ENCODE measurements around the gene LRRC15. TPM values are rescaled to one million over a fixed set of nuclear protein-coding genes. Genes with fewer than 3 reads are reported as not detected.

Gene LRRC15
- total and polyA plus RNA-seq, 2 donors = 0.33 to 0.55 TPM

GRCh38 chr3:194306771-194307640, 62.5 kb downstream of the LRRC15 start:
- Histone ChIP-seq H3K36me3 (ENCODE audit: control insufficient read depth in 2 of 2, insufficient read depth in 2 of 2, low read length in 1 of 2) (no peaks in the 10 kb centered on the region), H3K27me3 (ENCODE audit: control insufficient read depth in 2 of 2, insufficient read depth in 1 of 2, low read length in 1 of 2) (peaks cover 17 to 71% of the 10 kb centered on the region in 2 donors), H3K4me1 (ENCODE audit: control insufficient read depth in 2 of 2, insufficient read depth in 2 of 2, low read length in 2 of 2) (peaks cover 27 to 69% of the 10 kb centered on the region in 2 donors), H3K4me3 (ENCODE audit: low read length in 2 of 2) (no peak overlapping the region), H3K27ac (ENCODE audit: low read depth in 1 of 2, low read length in 1 of 2) (peak overlapping the region in 1 of 2 donors; percentile 73), H3K9me3 (ENCODE audit: control insufficient read depth in 2 of 2, insufficient read depth in 1 of 2, low read length in 1 of 2) (peaks cover 2 to 15% of the 10 kb centered on the region in 2 donors)
- peak in 1 of 9 donors; percentile 48 for DNase-seq (ENCODE audit: low read depth in 6 of 9, low spot score in 9 of 9)
- 2% methylated on average over 13 of the region's 13 CpGs for whole genome bisulfite sequencing

GRCh38 chr3:194306109-194306686, 63.3 kb downstream of the LRRC15 start:
- peak overlapping the region in 1 of 2 donors; percentile 75 for H3K27ac ChIP-seq (ENCODE audit: low read depth in 1 of 2, low read length in 1 of 2)
- peaks cover 15 to 70% of the 10 kb centered on the region in 2 donors for H3K27me3 ChIP-seq (ENCODE audit: control insufficient read depth in 2 of 2, insufficient read depth in 1 of 2, low read length in 1 of 2)
- H3K9me3 ChIP-seq (ENCODE audit: control insufficient read depth in 2 of 2, insufficient read depth in 1 of 2, low read length in 1 of 2) = peaks cover 2 to 15% of the 10 kb centered on the region in 2 donors
- DNase-seq (ENCODE audit: low read depth in 6 of 9, low spot score in 9 of 9) = peak in 8 of 9 donors; percentile 50 to 90 (median 74)
- WGBS = under 1% methylated on average over 11 of the region's 11 CpGs
- no peak overlapping the region for H3K4me3 ChIP-seq (ENCODE audit: low read length in 2 of 2)
- no peaks in the 10 kb centered on the region for H3K36me3 ChIP-seq (ENCODE audit: control insufficient read depth in 2 of 2, insufficient read depth in 2 of 2, low read length in 1 of 2)
- H3K4me1 ChIP-seq (ENCODE audit: control insufficient read depth in 2 of 2, insufficient read depth in 2 of 2, low read length in 2 of 2) = peaks cover 27 to 62% of the 10 kb centered on the region in 2 donors

GRCh38 chr3:194305356-194306108, 64.0 kb downstream of the LRRC15 start:
- Histone ChIP-seq H3K36me3 (ENCODE audit: control insufficient read depth in 2 of 2, insufficient read depth in 2 of 2, low read length in 1 of 2) (no peaks in the 10 kb centered on the region), H3K27ac (ENCODE audit: low read depth in 1 of 2, low read length in 1 of 2) (peak overlapping the region in 1 of 2 donors; percentile 75), H3K4me3 (ENCODE audit: low read length in 2 of 2) (no peak overlapping the region), H3K9me3 (ENCODE audit: control insufficient read depth in 2 of 2, insufficient read depth in 1 of 2, low read length in 1 of 2) (peaks cover 2 to 15% of the 10 kb centered on the region in 2 donors), H3K4me1 (ENCODE audit: control insufficient read depth in 2 of 2, insufficient read depth in 2 of 2, low read length in 2 of 2) (peaks cover 27 to 62% of the 10 kb centered on the region in 2 donors), H3K27me3 (ENCODE audit: control insufficient read depth in 2 of 2, insufficient read depth in 1 of 2, low read length in 1 of 2) (peaks cover 15 to 68% of the 10 kb centered on the region in 2 donors)
- DNase-seq (ENCODE audit: low read depth in 6 of 9, low spot score in 9 of 9) = peak in 3 of 9 donors; percentile 48 to 79 (median 58)
- WGBS = 23% methylated on average over 11 of the region's 11 CpGs

Other genes starting within 250 kb of the LRRC15 start
- gene HES1, start 233.6 kb downstream of the LRRC15 start, total RNA-seq = 19.7 TPM
- gene HES1, start 233.6 kb downstream of the LRRC15 start, polyA plus RNA-seq = 13.3 TPM
- gene CPN2, start 18.4 kb downstream of the LRRC15 start, total RNA-seq = 0.05 TPM
- 0.07 TPM for gene CPN2, start 18.4 kb downstream of the LRRC15 start, polyA plus RNA-seq
- 0.14 TPM for gene GP5, start 29.5 kb upstream of the LRRC15 start, total RNA-seq
- 0.64 TPM for gene GP5, start 29.5 kb upstream of the LRRC15 start, polyA plus RNA-seq
- 40.1 TPM for gene ATP13A3, start 117.3 kb upstream of the LRRC15 start, total RNA-seq
- gene ATP13A3, start 117.3 kb upstream of the LRRC15 start, polyA plus RNA-seq = 18.9 TPM